GM12892 (cell line): ENCODE data around the gene MYOM1.
"Not testable (repeated sequence)": the region's sequence is repeated elsewhere in the genome, so short reads cannot be mapped to it uniquely, and the experiment has no call there.

ENCODE experiments used
- DNase-seq: peaks from one replicate; pipeline ENCODE4 v3.0.0; 2011; ENCODE audit not compliant: insufficient read length
- FAIRE-seq: peaks from 2 replicates; lab custom pipeline; 2011; peaks lifted over from hg19 to GRCh38; lab: Jason Lieb, UNC
- POLR2A ChIP-seq: IDR thresholded peaks from 2 replicates; pipeline ENCODE4 v1.6.1; 2011; ENCODE audit warnings: low read depth, low read length, control low read depth
- POLR2AphosphoS5 ChIP-seq: IDR thresholded peaks from 2 replicates; pipeline ENCODE4 v1.6.1; 2011; ENCODE audit warnings: low read depth, low read length, control low read depth
- TAF1 ChIP-seq: IDR thresholded peaks from 2 replicates; pipeline ENCODE4 v1.6.1; 2011; ENCODE audit warnings: low read depth, mild to moderate bottlenecking, control low read depth, low read length, borderline replicate concordance

The MYOM1 gene

DNA sequence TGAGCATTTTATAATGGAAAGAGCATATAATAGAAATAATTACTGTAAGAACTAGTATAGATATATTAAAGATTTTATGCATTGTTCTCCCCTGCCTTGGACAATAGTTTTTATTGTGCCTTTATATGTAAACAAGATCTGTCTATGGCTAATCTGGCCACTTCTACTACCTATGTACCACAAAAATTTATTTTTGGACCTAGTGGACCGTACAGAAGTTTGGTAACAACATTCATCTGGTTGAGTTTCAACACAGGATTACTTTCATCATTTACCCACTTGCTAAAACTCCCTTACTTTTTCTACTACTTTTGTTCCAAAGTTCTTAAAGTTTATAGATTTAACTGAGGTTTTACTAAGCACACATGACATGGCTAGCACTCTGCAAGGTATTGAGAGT lies 13.2 kb upstream of the MYOM1 start:
- TF ChIP-seq POLR2AphosphoS5, result no peak
- TF ChIP-seq POLR2A, result no peak
- TF ChIP-seq TAF1, result no peak
- FAIRE-seq, result no peak
- no peak for DNase-seq

DNA sequence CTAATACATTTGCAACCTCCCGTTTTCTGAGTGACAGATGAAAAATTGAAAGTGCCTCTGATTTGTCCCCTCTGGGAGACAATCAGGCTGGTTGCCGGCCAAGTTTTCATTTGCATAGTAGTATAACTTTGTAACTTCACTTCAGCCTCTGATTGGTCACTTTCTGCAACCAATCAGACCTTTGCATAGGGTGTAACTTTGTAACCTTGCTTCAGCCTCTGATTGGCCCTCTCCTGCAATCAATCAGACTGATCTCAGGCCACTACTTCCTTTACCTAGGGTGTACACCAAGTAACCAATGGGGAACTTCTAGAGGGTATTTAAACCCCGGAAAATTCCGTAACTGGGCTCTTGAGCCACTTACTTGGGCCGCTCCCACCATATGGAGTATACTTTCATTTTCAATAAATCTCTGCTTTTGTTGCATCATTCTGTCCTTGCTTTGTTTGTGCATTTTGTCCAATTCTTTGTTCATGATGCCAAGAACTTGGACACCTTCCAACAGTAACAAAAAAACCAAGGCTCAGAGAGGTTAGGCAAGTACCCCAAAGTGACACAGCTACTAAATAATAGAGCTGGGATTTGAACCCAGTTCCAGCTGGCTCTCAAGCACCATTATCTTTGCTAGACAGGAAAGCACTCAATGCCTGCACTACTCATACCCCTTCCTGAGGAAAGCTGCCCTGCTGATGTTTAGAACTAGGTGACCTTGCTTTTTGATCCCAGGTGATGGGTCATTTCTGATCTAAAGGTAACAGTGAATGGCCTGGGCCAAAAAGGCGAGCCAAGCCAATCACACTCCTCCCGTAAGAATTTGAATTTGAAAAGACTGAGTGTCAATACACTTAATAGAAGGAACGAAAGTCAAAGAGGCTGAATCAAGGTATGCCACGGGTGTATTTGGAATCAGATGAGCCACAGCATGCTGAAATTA lies 10.9 kb upstream of the MYOM1 start:
- TF ChIP-seq POLR2A (no peak), POLR2AphosphoS5 (no peak), TAF1 (no peak)
- FAIRE-seq (no peak), DNase-seq (no peak)

DNA sequence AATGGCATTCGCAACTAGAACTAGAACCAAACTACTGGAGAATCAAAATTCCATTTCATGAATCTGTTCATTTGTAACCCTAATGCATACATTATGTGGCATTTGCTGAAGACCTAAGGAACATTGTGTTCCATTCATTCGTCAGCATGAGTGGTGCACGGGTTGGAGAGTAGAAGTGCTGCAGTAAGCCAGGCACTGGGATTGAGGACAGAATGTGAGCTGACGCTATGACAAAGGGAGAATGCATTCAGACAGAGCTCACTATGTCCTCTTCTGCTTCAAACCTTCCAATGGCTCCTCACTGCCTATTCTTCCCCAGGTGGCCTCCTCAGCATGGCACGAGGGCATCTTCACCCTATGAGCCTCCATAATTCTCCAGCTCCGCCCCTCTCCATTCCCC lies 6.3 kb upstream of the MYOM1 start:
- no peak for FAIRE-seq
- no peak for TF ChIP-seq TAF1
- TF ChIP-seq POLR2AphosphoS5, result no peak
- TF ChIP-seq POLR2A, result no peak
- no peak for DNase-seq

DNA sequence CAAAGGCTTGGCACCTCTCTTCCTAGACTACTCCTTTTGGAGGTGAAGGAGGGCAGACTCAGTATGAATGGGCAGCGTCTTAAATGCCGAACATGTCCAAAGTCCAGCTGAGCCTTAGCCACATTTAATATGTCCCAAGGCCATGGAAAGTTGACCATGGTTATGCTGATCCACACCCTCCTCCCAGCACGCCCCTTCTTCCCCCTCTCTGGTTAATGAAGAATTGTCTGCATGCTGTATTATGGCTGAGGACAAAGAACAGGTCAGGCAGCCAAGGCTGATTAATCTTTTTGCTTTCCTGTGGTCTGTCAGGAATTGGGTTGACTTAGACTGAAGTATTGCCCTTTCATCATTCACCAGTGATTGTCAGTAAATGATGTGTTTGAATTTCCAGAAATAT lies 5.8 kb upstream of the MYOM1 start:
- FAIRE-seq, result no peak
- TF ChIP-seq TAF1 (no peak), POLR2AphosphoS5 (no peak), POLR2A (no peak)

GRCh38 chr18:3224223-3224622 lies 4.5 kb upstream of the MYOM1 start:
- FAIRE-seq (no peak), DNase-seq (no peak)
- TF ChIP-seq POLR2A, result no peak
- TF ChIP-seq POLR2AphosphoS5, result no peak
- no peak for TF ChIP-seq TAF1

More for the DNA sequence above, 5.8 kb upstream of the MYOM1 start:
- DNase-seq, result no peak

GRCh38 chr18:3223356-3223755 lies 3.6 kb upstream of the MYOM1 start:
- no peak for FAIRE-seq
- TF ChIP-seq POLR2A (no peak), TAF1 (no peak), POLR2AphosphoS5 (no peak)
- no peak for DNase-seq

DNA sequence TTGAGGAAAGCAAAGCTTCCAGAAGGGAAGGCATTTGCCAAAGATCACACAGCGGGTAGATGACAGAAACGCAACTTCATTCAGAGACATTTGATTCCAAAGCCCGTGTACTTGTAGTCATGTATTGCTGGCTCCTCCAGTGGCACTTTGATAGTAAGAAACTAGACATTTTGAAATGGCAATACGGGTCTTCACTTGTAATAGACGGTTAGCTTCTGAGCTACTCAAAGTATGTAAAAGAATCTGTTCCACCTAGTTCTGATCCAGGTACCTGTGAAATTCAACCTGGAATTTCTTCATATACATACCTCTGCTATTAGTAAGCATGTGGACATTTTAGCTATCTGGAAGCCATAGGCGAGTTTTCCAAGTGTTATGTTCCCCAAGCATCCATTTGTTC lies 1.7 kb upstream of the MYOM1 start:
- no peak for TF ChIP-seq TAF1
- no peak for TF ChIP-seq POLR2AphosphoS5
- no peak for TF ChIP-seq POLR2A
- DNase-seq (no peak), FAIRE-seq (no peak)

DNA sequence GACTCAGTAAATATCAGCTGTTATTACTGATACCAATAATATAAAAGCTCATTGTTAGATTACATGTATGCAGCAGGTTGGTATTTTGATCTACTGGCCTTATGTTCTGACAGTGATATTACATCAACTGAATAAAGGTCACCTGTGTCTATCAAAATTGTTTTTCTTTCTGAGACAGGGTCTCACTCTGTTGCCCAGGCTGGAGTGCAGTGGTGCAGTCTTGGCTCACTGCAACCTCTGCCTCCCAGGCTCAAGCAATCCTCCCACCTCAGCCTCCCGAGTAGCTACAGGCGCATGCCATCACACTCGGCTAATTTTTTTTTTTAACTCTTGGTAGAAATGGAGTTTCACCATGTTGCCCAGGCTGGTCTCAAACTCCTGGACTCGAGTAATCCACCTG lies 1.1 kb upstream of the MYOM1 start:
- not testable (repeated sequence) for FAIRE-seq, DNase-seq

DNA sequence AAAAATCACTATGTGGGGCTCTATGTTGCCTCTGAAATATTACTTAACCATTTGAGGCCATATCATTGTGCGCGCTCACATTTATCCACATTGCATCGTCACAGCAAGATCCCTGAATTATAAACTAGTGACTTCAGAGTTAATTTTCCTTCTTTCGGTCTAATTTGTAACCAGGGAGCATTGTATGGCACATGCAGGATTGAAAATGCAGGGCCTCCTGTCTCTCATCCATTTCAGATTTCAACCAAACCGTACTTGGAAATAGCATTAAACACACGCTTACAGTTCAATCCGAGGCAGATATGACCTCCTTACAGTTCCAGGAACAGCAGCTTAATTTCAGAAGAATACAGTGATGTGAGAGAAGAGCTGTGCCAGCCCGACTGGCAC lies 532 bp downstream of the MYOM1 start:
- FAIRE-seq, result no peak
- no peak for TF ChIP-seq TAF1
- TF ChIP-seq POLR2AphosphoS5, result no peak
- TF ChIP-seq POLR2A, result no peak

GRCh38 chr18:3218819-3219218 lies 949 bp downstream of the MYOM1 start:
- FAIRE-seq (no peak), DNase-seq (no peak)
- TF ChIP-seq POLR2AphosphoS5, result no peak

More for the DNA sequence above, 532 bp downstream of the MYOM1 start:
- no peak for DNase-seq

GRCh38 chr18:3217948-3218647 lies 1.7 kb downstream of the MYOM1 start:
- FAIRE-seq, result no peak
- TF ChIP-seq POLR2AphosphoS5, result no peak
- no peak for TF ChIP-seq TAF1
- no peak for TF ChIP-seq POLR2A
- no peak for DNase-seq

DNA sequence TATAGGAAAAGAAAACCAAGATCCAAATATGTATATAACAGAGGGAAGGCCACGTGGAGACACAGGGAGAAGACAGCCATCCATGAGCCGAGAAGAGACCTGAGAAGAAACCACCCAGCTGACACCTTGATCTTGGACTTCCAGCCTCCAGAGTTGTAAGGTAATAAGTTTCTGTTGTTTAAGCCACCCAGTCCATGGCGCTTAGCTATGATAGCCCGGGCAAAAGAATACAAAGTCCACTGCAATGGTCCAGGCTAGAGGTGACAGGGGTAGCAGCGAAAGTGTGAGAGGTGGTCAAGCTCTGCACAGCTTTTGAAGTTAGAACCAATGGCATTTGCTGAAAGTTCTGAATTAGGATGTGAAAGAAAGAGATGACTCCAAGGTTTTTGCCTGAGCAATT lies 2.8 kb downstream of the MYOM1 start:
- TF ChIP-seq TAF1, result no peak
- TF ChIP-seq POLR2AphosphoS5, result no peak
- TF ChIP-seq POLR2A, result no peak
- FAIRE-seq, result no peak

More for the DNA sequence above, 2.8 kb downstream of the MYOM1 start:
- no peak for DNase-seq
